Sciatic nerve (tissue), 2 donors: Measurements from ENCODE around the gene CHRNA4. TPM values are rescaled to one million over a fixed set of nuclear protein-coding genes. Genes with fewer than 3 reads are reported as not detected.

Experiments used
- ATAC-seq: fragments of 200-7000 bp; cut with Tn5 transposase; one replicate; pipeline ENCODE4 v1.9.1; 2020; ENCODE audit warnings: mild to moderate bottlenecking, moderate library complexity
- DNase-seq: peaks from one replicate; pipeline ENCODE4 v3.0.0-alpha.2; 2020; ENCODE audit warnings: low spot score
- intact Hi-C: fragments of 100-400 bp; cut with DNase I; formaldehyde crosslinking; loops from one replicate; pipeline ENCODE4 v1.14.2; 2022
- total RNA-seq: library from RNA; stranded (reverse); fragmentation: NEBNext Ultra II Directional; extraction: Animal tissue kit (Norgen Biotek cat#: 25700); gene quantifications from one replicate; pipeline ENCODE4 v1.2.1, GENCODE V29; 2021
- donor health status: DM: no; HTN: no; CAD: no.
- donor health status: DM: no; HTN: no; CAD: no.

Gene CHRNA4
- total RNA-seq = 0.80 TPM

DNA sequence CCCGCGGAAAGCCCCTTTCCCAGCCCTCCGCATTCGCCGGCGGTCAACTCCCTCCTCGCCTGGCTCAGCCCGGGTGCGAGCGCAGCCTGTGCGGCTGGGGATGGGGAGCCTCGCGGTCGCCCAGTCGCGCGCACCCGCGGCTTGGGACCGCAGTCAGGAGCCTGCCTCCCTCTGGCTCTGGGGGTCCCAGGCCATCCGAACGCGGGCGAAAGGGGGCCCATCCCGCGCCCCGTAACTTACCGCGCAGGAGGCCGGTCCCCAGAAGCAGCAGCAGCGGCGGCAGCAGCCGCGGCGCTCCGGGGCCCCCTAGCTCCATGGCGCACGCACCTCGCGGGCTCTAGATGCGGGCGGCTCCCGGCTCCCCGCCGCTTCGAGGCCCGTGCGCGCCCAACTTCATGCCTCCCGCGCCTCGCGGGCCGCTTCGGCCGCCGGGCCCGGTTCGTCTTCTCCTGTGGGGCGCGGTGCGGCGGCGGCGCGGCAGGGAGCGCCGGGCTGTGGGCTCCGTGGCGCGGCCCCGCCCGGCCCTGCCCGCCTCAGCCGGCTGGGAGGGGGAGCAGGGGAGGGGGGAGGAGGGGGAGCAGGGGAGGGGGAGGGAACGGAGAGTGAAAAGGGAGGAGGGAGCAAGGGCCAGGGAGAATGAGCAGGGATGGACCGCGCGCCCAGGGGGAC is at the start of gene CHRNA4:
Gene CHRNA4, minus strand, starts transcription at position 500 of the 669 bp plus-strand sequence. Its CDS starts 184 bp downstream, at position 316.
- intact Hi-C loops = no loop called here
- no peak for DNase-seq
- ATAC-seq = no peak

DNA sequence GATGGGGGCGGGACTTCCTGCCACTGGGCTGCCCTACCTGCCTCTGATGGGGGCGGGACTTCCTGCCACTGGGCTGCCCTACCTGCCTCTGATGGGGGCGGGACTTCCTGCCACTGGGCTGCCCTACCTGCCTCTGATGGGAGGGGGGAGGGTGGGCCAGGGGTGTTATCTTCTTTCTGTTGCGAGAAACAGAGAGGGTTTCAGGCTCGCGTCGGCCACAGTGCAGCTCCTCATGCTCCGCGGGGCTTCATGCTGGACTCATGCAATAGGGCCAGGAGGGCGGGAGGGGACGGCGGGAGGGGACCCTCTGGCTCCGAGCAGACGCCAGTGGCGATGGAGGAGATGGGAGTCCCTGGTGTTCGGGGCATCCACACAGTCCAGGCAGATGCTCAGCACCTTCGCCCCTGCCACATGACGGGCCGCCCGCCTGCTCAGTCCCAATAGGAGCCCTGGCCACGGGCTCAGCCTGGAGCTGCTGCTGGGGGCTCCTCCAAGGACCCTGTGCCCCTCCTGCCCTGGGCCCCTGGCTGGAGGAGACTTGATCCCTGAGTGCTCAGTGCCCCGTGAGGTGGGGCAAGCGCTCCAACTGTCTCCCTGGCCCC is 48.8 kb upstream of the CHRNA4 start:
- intact Hi-C loops = no loop called here
- ATAC-seq = no peak
- DNase-seq = no peak

DNA sequence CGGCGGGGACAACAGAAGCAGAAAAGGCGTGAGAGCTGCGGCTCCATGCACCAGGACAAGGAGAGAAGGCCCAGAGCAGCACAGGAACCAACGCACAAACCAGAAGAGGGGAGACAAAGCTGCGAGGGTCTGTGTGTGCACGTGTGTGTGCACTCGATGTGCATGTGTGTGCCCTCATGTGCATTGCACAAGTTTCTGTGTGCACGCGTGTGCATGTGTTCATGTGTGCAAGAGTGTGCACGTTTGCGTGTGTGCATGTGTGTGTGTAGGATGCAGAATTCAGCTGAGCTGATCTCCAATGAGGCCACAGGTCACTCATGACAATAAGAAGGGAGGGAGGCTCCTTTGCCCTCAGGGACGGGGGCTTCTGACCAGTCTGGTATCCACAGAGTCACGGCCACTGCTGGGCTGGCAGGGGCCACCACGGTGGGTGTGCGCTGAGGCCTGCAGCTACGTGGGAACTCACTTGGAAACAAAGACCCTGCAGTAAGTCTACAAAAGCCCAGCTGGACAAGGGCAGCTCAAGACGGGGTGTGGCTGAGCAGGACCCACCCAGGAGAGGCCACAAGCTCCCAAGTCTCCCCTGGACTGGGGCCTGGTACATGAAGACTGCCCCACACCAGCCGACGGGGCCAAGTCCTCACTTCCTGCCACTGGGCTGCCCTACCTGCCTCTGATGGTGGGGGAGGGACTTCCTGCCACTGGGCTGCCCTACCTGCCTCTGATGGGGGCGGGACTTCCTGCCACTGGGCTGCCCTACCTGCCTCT is 48.1 kb upstream of the CHRNA4 start:
- no peak for DNase-seq
- intact Hi-C loops = no loop called here
- ATAC-seq = no peak

DNA sequence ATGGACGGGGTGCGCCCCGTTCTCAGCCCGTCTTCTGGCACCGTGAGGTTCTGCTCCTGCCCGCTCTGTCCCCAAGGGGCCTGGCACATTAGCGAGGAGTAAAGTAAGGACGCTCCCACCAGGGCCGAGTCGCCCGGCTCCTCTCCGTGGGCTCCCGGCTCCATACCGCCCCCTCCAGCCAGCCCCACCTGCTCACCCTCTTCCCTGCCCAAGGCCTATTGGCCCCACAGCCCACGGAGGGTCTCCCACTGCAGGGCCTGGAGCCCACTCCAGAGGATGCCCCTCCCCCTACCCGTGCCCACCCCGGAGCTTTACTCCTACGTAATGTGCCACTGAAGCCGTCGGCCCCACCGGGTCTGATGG is 47.5 kb upstream of the CHRNA4 start:
- no peak for ATAC-seq
- no peak for DNase-seq
- intact Hi-C loops = no loop called here

DNA sequence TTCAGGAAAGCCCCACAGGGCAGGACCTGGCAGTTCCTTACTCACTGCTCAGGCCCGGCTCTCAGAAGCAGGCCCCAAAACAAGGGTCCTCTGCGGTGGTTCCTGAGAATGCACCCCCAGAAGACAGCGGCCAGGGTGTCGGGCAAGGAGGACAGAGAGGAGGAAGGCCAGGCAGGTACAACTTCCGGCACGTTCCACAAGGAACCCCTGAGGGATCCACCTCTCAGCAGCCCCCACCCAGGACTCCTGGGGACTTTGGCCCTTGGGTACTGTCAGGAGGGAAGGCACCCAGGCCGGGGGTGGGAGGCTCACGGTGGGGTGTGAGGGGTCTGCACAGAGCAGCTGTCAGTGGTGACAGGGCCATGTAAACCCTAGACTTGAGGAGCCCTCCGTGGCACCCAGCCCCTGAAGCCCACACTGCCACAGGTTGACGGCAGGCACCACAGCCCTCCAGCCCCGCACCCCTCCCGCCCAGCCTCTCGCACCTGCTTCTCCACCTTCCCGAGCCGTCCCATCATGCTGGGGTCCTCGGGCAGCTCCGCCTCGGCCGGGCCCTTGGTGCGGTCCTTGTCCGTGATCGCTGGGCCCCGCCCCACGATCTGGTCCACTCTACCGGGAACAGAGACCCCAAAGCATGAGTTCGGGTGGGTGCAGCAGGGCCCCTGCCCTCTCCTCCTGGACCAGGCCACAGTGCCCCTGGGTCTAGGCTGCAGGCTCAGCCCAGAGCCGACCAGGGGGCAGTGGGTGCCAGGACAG is 47.0 kb upstream of the CHRNA4 start:
- ATAC-seq = no peak
- no peak for DNase-seq
- intact Hi-C loops = no loop called here

DNA sequence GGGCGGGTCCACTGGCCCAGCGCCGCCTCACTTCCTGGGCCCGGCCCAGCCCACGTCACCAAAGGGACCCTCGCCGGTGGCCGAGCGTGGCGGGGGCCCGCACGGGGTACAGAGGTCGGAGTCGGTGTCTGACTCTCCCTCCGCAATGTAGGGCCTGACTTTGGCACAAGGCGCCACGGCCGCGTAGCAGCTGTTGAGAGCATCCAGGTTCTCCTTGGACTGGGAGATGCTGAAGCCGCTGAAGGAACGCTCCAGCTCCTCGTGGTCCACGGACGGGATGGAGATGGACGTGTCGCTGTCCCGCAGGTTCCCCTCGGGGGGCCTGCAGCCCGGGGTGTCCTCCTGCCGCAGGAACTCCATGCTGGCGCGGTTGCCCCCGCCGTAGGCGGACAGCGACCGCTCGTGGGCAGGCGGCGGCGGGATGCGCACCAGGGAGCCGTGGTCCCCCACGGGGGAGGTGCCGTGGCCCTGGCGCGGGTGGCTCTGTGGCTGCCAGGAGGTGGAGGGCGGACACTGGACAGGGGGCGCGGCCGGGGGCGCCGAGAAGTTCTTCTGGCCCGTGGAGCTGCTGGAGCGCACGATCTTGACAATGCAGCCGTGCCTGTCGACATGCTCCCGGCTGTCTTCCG is 45.6 kb upstream of the CHRNA4 start:
- intact Hi-C loops = no loop called here
- ATAC-seq (no peak), DNase-seq (no peak)

DNA sequence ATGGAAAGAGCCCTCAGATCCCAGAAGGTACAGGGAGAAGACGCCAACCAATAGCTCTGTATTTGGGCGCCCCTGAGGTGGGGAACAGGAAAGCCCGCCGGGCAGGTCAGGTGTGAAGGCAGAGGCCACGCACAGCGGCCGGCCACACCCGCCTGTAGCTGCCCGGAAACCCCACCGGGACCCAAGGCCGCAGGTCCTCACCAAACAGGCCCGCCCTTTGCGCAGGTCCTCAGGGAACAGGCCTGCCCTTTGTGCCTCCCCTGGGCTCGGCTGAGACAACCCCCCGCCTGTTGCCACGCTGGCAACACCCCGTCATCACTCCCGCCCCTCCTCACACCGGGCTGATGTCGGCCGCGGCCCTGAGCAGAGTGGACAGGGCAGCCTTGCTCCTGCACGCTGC is 44.9 kb upstream of the CHRNA4 start:
- no peak for DNase-seq
- intact Hi-C loops = no loop called here
- ATAC-seq = no peak

DNA sequence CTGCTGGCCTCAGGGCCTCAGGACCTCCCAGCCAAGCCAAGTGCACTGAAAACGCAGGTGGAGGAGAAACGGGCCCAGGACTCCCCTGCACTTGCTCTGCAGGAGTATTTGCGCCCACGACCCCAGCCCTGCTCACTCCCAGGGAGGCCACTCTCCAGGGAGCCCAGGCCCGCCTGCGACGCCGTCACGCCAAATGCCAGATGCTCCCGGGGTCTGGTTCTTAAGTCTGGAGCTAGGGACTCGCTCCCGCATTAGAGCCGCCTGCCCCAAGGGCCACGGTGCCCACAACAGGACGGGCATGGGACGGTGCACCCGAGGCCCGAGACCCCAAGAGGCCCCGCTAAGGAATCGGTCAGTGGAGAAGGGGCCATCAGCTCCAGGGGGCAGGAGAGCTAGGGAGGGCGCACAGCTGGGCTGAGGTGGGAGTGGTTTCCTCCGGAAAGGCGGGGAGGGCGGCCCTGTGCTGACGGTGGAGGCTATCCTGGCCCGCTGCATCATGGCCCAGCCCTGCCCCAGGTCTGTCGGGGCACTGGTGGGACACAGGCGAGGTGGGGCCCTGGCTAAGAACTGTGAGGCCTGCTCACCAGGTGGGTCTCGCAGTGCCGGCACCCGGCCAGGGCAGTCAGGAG is 44.1 kb upstream of the CHRNA4 start:
- DNase-seq (no peak), ATAC-seq (no peak)
- intact Hi-C loops = no loop called here

DNA sequence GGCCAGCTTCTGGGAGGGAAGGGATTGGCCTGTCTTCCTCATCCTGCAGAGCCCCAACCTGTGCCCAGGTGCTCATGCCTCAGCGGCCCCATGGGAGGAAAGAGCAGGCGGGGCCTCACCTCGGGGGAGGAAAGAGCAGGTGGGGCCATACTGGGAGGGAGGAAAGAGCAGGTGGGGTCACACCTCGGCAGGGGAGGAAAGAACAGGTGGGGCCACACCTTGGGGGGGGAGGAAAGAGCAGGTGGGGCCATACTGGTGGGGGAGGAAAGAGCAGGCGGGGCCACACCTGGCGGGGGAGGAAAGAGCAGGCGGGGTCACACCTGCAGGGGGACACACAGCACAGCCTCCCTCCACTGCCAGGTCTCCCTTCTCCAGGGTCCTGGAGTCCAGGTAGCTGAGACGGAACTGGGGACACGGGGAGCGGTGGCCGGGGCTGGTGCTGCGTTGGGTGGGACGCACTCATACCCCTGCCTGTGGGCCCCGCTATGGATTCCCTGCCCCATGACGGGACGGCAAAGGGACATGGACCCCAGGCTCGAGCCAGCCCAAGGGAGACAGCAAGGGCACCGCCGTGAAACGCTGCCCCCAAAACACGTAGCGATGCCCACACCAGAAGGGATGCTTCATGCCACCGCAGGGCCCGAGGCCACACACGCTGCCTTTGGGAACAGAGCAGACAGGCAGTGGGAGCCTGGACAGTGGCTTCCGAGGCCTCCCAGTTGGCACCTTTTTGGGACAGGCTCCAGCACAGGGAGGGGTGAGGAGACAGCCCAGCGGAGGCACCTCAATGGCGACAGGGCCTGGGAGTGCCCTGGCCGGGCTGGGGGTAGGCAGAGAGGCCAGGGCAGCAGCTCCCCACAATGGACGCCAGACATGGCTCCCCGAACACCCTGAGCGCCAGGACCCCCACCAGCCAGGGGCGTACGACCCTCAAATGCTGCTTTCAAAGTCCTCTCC is 43.3 kb upstream of the CHRNA4 start:
- DNase-seq (no peak), ATAC-seq (no peak)
- intact Hi-C loops = no loop called here

DNA sequence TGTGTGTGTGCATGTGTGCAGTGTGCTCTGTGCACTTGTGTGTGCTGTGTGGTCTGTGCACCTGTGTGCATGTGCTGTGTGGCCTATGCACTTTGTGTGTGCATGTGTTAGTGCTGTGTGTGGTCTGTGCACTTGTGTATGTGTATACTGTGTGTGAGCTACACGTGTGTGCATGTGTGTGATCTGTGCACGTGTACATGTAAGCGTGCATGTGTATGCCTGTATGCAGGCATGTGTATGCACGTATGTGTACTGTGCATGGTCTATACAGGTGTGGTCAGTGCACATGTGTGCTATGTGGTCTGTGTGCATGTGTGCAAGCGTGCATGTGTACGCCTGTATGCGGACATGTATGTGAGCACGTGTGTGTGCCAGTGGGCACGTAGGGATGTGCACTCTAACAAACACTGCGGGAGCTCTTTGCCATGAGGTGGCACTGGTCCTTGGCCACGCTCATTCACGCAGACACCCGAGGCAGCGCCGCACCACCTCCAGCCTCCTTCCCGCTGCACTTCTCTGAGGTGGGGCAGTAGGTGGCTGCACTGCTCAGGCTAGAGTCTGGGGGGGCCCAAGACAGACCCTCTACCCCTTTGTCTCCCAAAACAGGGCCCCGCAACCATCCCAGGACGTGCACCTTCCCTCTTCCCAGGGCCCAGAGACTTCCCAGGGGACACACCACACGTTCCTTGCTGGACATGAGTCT is 42.4 kb upstream of the CHRNA4 start:
- intact Hi-C loops = no loop called here
- no peak for ATAC-seq

DNA sequence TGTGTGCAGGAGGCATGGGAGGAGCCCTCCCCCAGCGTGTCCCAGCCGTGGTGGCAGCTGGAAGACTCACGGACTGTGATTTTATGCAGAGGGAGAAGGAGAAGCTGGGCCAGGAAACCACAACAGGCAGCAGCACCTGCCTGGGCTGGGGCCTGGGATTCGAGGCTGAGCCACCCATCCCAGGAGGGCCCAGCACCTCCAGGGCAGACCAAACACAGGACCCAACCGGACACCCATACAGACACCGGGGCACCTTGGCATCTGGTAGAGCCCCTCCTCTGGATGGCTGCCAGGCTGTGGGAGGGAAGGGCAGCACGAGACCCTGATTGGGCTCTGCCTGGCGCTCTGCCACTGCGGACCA is 41.7 kb upstream of the CHRNA4 start:
- DNase-seq = no peak
- ATAC-seq = no peak
- intact Hi-C loops = no loop called here

More for the DNA sequence above, 42.4 kb upstream of the CHRNA4 start:
- DNase-seq = no peak

DNA sequence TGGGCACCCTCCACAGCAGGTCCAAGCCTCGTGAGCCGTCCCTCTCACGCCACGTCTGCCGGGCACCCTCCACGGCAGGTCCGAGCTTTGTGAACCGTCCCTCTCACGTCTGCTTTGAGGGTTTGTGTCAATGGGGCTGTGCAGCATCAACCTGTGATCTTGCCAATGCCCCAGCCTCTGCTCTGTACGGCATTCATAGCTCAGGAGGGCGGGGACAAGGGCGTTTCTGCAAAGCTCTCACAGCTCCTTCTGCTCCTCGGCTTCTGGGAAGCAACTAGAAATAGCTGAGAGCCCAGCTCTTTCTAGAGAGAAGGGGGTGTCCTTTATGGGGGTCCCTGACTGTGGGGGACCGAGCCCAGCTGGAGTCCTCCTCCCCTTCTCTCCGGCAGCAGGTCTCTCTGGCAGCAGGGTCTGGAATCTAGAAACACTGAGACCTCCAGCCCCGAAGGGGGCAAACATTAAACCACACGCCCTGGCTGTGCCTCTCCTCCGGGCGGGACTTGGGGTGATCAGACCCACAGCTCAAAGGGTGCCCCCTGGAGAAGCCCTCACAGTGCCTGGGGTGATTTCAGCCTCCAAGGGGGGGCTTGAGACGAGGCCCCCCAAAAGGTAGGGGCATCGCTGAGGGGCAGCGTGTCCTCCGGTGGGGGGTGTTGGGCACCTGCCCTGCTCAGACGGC is 41.2 kb upstream of the CHRNA4 start:
- no peak for ATAC-seq
- no peak for DNase-seq
- intact Hi-C loops = no loop called here

DNA sequence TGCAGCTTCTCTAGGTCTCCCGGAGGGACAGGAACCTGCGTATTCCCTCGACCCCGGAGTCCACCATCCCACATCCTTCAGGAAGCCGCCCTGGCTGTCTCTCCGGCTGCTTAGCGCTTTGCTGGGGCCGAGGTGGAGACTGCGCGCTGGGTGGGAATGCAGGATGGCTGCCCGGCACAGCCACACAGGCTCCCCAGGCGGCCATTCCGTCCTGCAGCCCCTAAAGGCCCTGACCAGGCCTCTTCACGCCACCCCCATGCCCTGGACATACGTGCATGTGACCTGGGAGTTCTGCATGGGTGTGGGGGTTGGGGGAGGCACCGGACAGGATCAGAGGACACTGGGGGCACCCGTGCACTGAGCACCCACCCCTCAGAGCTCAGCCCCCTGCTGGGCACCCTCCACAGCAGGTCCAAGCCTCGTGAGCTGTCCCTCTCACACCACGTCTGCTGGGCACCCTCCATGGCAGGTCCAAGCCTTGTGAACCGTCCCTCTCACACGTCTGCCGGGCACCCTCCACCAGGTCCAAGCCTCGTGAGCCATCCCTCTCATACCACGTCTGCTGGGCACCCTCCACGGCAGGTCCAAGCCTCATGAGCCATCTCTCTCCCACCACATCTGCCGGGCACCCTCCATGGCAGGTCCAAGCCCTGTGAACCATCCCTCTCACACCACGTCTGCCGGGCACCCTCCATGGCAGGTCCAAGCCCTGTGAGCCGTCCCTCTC is 40.4 kb upstream of the CHRNA4 start:
- ATAC-seq = no peak
- intact Hi-C loops = no loop called here
- no peak for DNase-seq

DNA sequence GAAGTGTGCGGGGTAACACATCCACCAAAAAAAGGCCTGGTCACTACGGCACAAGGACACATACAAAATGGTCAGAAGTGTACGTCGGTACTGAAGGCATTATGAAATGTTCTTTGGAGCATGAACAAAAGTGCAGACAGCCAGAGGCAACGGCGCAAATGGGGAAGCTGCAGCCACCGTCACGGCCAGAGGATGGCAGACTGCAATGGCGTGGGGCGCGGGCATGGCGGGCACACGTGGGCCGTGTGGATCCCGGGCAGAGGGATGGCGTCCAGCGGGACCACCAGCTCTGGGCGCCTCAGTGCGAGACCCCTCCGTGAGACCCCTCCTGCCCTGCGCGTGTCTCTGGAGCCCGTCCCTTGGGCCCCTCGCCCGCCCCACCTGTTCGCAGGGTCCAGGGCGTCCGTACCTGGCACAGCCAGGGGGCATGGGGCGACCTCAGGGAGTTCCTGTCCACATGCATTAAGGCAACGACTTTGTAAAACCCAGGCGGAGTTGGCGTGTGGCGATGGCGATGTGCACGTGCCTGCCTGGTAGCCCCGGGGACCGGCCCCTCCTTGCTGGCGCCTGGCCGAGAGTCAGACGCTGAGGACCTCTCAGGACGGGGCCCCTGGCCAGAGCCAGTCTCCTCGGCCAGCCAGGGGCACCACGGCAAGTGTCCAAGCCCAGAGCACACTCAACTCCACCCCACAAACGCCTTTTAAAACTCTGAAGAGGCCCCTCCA is 39.5 kb upstream of the CHRNA4 start:
- ATAC-seq = no peak
- DNase-seq = no peak
- intact Hi-C loops = no loop called here

DNA sequence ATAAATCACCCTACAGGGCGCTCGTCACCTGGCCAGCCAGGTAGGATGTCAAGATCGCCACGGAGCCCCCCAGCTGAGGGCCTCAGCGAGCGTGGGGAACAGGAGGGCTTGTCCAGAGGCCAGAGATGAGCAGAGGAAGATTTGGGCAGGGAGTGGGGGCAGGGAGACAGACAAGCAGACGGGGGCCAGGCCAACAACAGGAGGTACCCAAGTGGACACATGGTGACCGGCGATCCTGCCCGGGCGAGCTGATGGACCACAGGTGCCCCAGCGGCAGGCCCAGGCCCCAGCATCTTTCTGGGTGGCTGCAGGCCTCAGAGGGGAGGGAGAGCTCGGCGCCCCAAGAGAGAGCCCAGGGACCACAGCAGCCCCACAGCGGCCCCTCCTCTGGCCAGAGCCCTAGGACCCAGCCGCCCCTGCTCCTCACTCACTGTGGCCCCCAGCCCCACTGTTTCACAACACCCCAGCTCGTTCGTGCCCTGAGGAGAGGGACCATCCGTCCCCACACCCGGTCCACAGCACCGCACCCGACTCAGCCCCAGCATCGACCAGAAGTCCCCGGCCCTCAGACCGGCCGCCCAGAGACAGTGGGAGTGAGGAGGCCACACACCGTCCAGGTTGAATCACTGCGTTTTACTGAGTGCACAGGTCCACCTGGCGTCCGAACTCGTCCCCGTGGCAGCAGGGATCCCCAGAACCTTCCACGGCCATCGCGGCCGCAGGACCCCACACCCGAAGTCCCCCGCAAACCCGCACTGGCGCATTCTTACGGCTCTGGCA is 38.6 kb upstream of the CHRNA4 start:
- intact Hi-C loops = no loop called here
- DNase-seq = no peak
- ATAC-seq = no peak
